ENCODE measurements around the gene EIF4A2.
"Not testable (repeated sequence)": the region's sequence is repeated elsewhere in the genome, so short reads cannot be mapped to it uniquely, and the experiment has no call there.

The EIF4A2 gene

DNA sequence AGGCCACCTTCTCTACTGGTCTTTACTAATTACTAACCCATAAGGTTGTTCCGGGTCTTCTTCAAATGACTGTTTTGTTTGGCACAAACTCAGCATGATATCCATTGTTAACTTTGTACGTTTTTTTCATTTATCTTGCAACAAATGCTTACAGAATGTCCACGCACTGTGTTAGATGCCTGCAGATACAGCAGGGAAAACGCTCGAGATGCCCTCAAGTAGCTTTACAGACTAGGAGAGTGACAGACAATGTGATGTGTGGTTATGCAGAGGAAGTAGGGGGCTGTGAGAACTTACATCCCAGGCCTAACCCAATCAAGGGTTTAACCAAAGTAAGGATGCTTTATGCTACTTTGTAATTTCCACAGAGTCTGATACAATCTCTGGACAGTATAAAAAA is 23.9 kb downstream of the EIF4A2 start:
- no peaks in the 10 kb centered on the region for H3K27me3 ChIP-seq (ENCODE audit: control insufficient read depth, insufficient read depth, low read length)
- peaks cover 14% of the 10 kb centered on the region for H3K4me1 ChIP-seq (ENCODE audit: control insufficient read depth, insufficient read depth, low read length)
- H3K9ac ChIP-seq (ENCODE audit: low read depth, low read length), result peak overlapping the region; percentile 93
- peak overlapping the region; percentile 92 for H3K4me3 ChIP-seq (ENCODE audit: low read length)
- H3K36me3 ChIP-seq (ENCODE audit: insufficient read depth, low read length), result peaks cover 7% of the 10 kb centered on the region
- no peaks in the 10 kb centered on the region for H3K9me3 ChIP-seq (replicated peaks; ENCODE audit: low read length)
- H3K4me2 ChIP-seq (ENCODE audit: low read length), result peak overlapping the region; percentile 89

DNA sequence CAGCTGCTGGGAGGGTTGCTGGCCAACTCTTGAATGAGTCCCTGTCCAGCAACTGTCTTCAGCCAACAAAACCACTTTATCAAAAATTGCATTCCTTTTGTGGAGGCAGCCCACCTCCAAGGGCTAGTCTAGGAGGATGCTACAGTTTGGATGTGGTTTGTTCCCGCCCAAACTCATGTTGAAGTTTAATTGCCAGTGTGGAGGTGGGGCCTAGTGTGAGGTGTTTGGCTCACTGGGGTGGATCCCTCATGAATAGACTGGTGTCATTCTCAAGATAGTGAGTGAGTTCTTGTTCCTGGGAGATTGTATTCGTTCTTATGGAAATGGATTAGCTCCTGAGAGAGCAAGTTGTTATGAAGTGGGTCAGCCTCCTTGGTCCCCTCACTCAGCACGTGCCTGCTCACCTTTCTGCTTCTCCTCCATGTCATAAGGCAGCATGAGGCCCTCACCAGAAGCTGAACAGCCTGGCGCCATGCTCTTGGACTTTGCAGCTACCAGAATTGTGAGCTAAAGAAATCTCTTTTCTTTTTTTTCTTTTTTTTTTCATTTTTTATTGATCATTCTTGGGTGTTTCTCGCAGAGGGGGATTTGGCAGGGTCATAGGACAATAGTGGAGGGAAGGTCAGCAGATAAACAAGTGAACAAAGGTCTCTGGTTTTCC is 27.1 kb downstream of the EIF4A2 start:
- Histone ChIP-seq H3K9me3 (replicated peaks; ENCODE audit: low read length) (no peaks in the 10 kb centered on the region), H3K27me3 (ENCODE audit: control insufficient read depth, insufficient read depth, low read length) (no peaks in the 10 kb centered on the region), H3K36me3 (ENCODE audit: insufficient read depth, low read length) (no peaks in the 10 kb centered on the region), H3K4me3 (ENCODE audit: low read length) (no peak overlapping the region), H3K4me1 (ENCODE audit: control insufficient read depth, insufficient read depth, low read length) (peaks cover 14% of the 10 kb centered on the region), H3K9ac (ENCODE audit: low read depth, low read length) (no peak overlapping the region), H3K4me2 (ENCODE audit: low read length) (no peak overlapping the region)

DNA sequence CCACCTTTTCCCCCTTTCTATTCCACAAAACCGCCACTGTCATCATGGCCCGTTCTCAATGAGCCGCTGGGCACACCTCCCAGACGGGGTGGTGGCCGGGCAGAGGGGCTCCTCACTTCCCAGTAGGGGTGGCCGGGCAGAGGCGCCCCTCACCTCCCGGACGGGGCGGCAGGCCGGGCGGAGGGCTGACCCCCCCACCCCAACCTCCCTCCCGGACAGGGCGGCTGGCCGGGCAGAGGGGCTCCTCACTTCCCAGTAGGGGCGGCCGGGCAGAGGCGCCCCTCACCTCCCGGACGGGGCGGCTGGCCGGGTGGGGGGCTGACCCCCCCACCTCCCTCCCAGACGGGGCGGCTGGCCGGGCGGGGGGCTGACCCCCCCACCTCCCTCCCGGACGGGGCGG is 27.9 kb downstream of the EIF4A2 start:
- not testable (repeated sequence) for H3K9me3 ChIP-seq (replicated peaks; ENCODE audit: low read length); H3K4me2 ChIP-seq (ENCODE audit: low read length); H3K9ac ChIP-seq (ENCODE audit: low read depth, low read length); H3K27me3 ChIP-seq (ENCODE audit: control insufficient read depth, insufficient read depth, low read length); H3K4me3 ChIP-seq (ENCODE audit: low read length); H3K36me3 ChIP-seq (ENCODE audit: insufficient read depth, low read length)
- peaks cover 16% of the 10 kb centered on the region for H3K4me1 ChIP-seq (ENCODE audit: control insufficient read depth, insufficient read depth, low read length)

- Histone ChIP-seq H3K9me3 (replicated peaks; ENCODE audit: low read length) (no peaks in the 10 kb centered on the region), H3K27me3 (ENCODE audit: control insufficient read depth, insufficient read depth, low read length) (no peaks in the 10 kb centered on the region), H3K4me3 (ENCODE audit: low read length) (no peak overlapping the region), H3K36me3 (ENCODE audit: insufficient read depth, low read length) (no peaks in the 10 kb centered on the region), H3K4me2 (ENCODE audit: low read length) (no peak overlapping the region), H3K4me1 (ENCODE audit: control insufficient read depth, insufficient read depth, low read length) (peaks cover 10% of the 10 kb centered on the region), H3K9ac (ENCODE audit: low read depth, low read length) (no peak overlapping the region)
Measured at GRCh38 chr3:186814100-186814499, 30.7 kb downstream of the EIF4A2 start.

DNA sequence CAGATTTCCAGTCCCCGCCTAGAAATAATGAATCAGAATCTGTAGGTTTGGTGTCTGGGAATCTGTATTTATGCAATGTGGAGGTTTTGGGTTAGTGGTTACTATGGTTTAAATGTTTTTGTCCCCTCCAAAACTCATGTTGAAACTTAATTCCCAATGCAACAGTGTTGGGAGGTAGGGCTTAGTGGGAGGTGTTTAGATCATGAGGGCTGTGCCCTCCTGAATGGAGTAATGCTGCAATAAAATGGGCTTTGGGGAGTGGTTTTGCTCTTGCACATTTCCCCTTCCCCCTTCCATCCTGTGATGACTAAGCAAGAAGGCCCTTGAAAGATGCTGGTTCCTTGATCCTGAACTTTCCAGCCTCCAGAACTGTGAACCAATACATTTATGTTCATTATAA is 32.1 kb downstream of the EIF4A2 start:
- H3K36me3 ChIP-seq (ENCODE audit: insufficient read depth, low read length), result no peaks in the 10 kb centered on the region
- no peaks in the 10 kb centered on the region for H3K9me3 ChIP-seq (replicated peaks; ENCODE audit: low read length)
- peaks cover 10% of the 10 kb centered on the region for H3K4me1 ChIP-seq (ENCODE audit: control insufficient read depth, insufficient read depth, low read length)
- no peak overlapping the region for H3K9ac ChIP-seq (ENCODE audit: low read depth, low read length)
- H3K4me2 ChIP-seq (ENCODE audit: low read length), result no peak overlapping the region
- no peak overlapping the region for H3K4me3 ChIP-seq (ENCODE audit: low read length)
- no peaks in the 10 kb centered on the region for H3K27me3 ChIP-seq (ENCODE audit: control insufficient read depth, insufficient read depth, low read length)

DNA sequence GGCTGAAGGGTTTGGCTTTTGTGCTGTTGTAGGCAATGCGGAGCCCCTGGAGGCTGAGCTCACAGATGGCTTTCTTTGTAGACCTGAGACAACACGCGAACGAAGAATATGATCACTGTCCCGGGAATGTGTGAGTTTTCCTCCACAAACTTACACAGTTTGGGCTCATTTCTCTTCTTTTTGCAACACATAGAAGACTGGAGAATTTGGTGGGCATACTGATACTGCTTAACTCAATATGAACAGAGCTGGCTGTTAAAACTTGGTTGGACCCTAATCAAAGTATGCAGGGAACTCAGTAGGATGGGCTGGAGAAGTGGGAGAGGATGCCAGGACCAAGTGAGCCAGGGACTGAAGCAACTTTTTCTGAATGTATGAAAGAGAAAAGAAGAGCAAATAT is 35.1 kb downstream of the EIF4A2 start:
- H3K4me2 ChIP-seq (ENCODE audit: low read length), result no peak overlapping the region
- no peaks in the 10 kb centered on the region for H3K27me3 ChIP-seq (ENCODE audit: control insufficient read depth, insufficient read depth, low read length)
- H3K9ac ChIP-seq (ENCODE audit: low read depth, low read length), result no peak overlapping the region
- H3K4me3 ChIP-seq (ENCODE audit: low read length), result no peak overlapping the region
- peaks cover 18% of the 10 kb centered on the region for H3K4me1 ChIP-seq (ENCODE audit: control insufficient read depth, insufficient read depth, low read length)
- H3K9me3 ChIP-seq (replicated peaks; ENCODE audit: low read length), result no peaks in the 10 kb centered on the region
- no peaks in the 10 kb centered on the region for H3K36me3 ChIP-seq (ENCODE audit: insufficient read depth, low read length)

- Histone ChIP-seq H3K4me1 (ENCODE audit: control insufficient read depth, insufficient read depth, low read length) (peaks cover 18% of the 10 kb centered on the region), H3K36me3 (ENCODE audit: insufficient read depth, low read length) (no peaks in the 10 kb centered on the region), H3K4me2 (ENCODE audit: low read length) (no peak overlapping the region), H3K4me3 (ENCODE audit: low read length) (no peak overlapping the region), H3K9me3 (replicated peaks; ENCODE audit: low read length) (no peaks in the 10 kb centered on the region), H3K9ac (ENCODE audit: low read depth, low read length) (no peak overlapping the region), H3K27me3 (ENCODE audit: control insufficient read depth, insufficient read depth, low read length) (no peaks in the 10 kb centered on the region)
Measured at GRCh38 chr3:186818956-186819355, 35.6 kb downstream of the EIF4A2 start.

DNA sequence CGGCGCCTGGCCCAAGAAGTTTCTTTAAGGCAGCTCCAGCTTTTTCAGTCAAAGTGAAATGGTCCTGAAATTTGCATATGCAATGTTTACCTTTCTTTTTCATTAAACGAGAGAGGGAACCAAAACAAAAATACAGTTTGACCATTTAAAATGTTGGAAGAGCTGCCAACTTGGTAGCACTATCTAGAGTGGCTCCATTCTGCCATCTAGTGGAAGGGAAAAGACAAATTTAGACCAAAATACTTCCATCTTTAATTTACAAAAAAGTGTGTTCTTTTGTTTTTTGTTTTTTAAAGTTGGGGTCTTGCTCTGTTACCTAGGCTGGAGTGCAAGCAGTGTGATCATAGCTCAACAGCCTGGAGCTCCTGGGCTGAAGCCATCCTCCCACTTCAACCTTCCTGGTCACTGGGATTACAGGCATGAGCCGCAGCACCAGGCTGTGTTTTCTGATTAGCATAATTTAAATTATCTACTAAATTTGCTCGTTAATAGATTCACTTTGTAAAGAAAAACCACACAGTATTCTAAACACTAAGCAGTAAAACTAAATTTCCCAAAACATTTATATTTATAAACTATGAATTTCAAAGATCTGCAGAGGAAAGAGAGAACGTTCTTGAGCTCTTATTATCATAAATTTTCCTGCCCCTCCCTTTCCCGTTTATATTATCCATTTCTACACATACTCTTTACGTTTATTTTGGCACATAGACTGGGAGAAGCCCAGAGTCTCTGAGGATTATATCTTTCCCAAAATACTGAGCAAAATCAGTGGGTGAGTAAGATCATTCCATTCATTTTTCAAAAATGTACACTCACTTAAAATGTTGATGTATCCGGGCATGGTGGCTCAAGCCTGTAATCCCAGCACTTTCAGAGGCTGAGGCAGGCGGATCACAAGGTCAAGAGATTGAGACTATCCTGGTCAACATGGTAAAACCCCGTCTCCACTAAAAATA is 38.3 kb downstream of the EIF4A2 start:
- peak overlapping the region; percentile 61 for H3K9ac ChIP-seq (ENCODE audit: low read depth, low read length)
- no peaks in the 10 kb centered on the region for H3K9me3 ChIP-seq (replicated peaks; ENCODE audit: low read length)
- peak overlapping the region; percentile 54 for H3K4me3 ChIP-seq (ENCODE audit: low read length)
- H3K27me3 ChIP-seq (ENCODE audit: control insufficient read depth, insufficient read depth, low read length), result no peaks in the 10 kb centered on the region
- no peaks in the 10 kb centered on the region for H3K36me3 ChIP-seq (ENCODE audit: insufficient read depth, low read length)
- H3K4me1 ChIP-seq (ENCODE audit: control insufficient read depth, insufficient read depth, low read length), result peaks cover 25% of the 10 kb centered on the region
- peak overlapping the region; percentile 72 for H3K4me2 ChIP-seq (ENCODE audit: low read length)

DNA sequence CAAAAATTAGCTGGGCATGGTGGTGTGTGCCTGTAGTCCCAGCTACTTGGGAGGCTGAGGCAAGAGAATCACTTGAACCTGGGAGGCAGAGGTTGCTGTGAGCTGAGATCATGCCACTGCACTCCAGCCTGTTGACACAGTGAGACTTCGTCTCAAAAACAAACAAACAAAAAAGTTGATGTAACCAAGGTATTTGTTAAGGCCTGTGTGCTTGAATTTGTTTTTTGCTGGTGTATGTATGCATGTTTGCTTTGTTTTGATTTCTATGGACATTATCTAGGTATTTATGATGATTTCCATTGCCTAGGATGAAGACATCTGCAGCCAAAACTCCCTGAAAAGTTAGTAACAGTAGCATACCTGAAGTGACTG is 39.0 kb downstream of the EIF4A2 start:
- not testable (repeated sequence) for H3K4me3 ChIP-seq (ENCODE audit: low read length); H3K9me3 ChIP-seq (replicated peaks; ENCODE audit: low read length); H3K27me3 ChIP-seq (ENCODE audit: control insufficient read depth, insufficient read depth, low read length); H3K36me3 ChIP-seq (ENCODE audit: insufficient read depth, low read length)
- Histone ChIP-seq H3K4me2 (ENCODE audit: low read length) (peak overlapping the region; percentile 39), H3K4me1 (ENCODE audit: control insufficient read depth, insufficient read depth, low read length) (peaks cover 25% of the 10 kb centered on the region), H3K9ac (ENCODE audit: low read depth, low read length) (peak overlapping the region; percentile 29)

- Histone ChIP-seq H3K4me2 (ENCODE audit: low read length) (no peak overlapping the region), H3K36me3 (ENCODE audit: insufficient read depth, low read length) (no peaks in the 10 kb centered on the region)
Measured at GRCh38 chr3:186823386-186823785, 40.0 kb downstream of the EIF4A2 start.

GRCh38 chr3:186824430-186825139 is 41.2 kb downstream of the EIF4A2 start:
- Histone ChIP-seq H3K9me3 (replicated peaks; ENCODE audit: low read length) (no peaks in the 10 kb centered on the region), H3K27me3 (ENCODE audit: control insufficient read depth, insufficient read depth, low read length) (peaks cover 14% of the 10 kb centered on the region), H3K36me3 (ENCODE audit: insufficient read depth, low read length) (no peaks in the 10 kb centered on the region), H3K4me3 (ENCODE audit: low read length) (no peak overlapping the region), H3K9ac (ENCODE audit: low read depth, low read length) (no peak overlapping the region), H3K4me2 (ENCODE audit: low read length) (peak overlapping the region; percentile 98), H3K4me1 (ENCODE audit: control insufficient read depth, insufficient read depth, low read length) (peaks cover 25% of the 10 kb centered on the region)

More at GRCh38 chr3:186823386-186823785, 40.0 kb downstream of the EIF4A2 start:
- no peak overlapping the region for H3K9ac ChIP-seq (ENCODE audit: low read depth, low read length)
- peaks cover 25% of the 10 kb centered on the region for H3K4me1 ChIP-seq (ENCODE audit: control insufficient read depth, insufficient read depth, low read length)
- peaks cover 3% of the 10 kb centered on the region for H3K27me3 ChIP-seq (ENCODE audit: control insufficient read depth, insufficient read depth, low read length)
- no peaks in the 10 kb centered on the region for H3K9me3 ChIP-seq (replicated peaks; ENCODE audit: low read length)
- no peak overlapping the region for H3K4me3 ChIP-seq (ENCODE audit: low read length)
